GM12878 (cell line): ENCODE data around the gene RPRD2. TPM values are rescaled to one million over a fixed set of nuclear protein-coding genes. Genes with fewer than 3 reads are reported as not detected.

Experiments used
- ATAC-seq: fragments of 200-7000 bp; cut with Tn5 transposase; 3 replicates; pipeline ENCODE4 v1.9.1; 2020; ENCODE audit warnings: mild to moderate bottlenecking, moderate library complexity
- BruUV-seq: library from RNA; stranded (reverse); fragments of 400-500 nt; replicated peaks from 2 replicates; lab custom pipeline; 2021; lab: Mats Ljungman, UMichigan
- CTCF ChIA-PET: fragments of 300-600 bp; sonication (Branson Sonifier 250); formaldehyde crosslinking; extraction: SDS; loops from one replicate; lab custom pipeline; 2021; ENCODE audit warnings: inconsistent platforms; lab: Yijun Ruan, JAX
- POLR2A ChIA-PET: fragments of 350-600 bp; formaldehyde crosslinking; extraction: SDS; loops from one replicate; lab custom pipeline; 2021; ENCODE audit warnings: inconsistent platforms; lab: Charles Lee
- RAD21 ChIA-PET: fragments of 300-600 bp; sonication (Branson Sonifier 250); formaldehyde crosslinking; loops from one replicate; lab custom pipeline; 2023; ENCODE audit warnings: antibody characterized with exemption; ENCODE audit not compliant: unreplicated experiment; lab: Charles Lee
- SMC1A ChIA-PET: fragments of 300-600 bp; sonication (Branson Sonifier 250); formaldehyde crosslinking; loops from one replicate; lab custom pipeline; 2023; ENCODE audit not compliant: unreplicated experiment, uncharacterized antibody; lab: Charles Lee
- DNase-seq: peaks from one replicate; pipeline ENCODE4 v3.0.0-alpha.2; 2011; ENCODE audit warnings: low read depth, low spot score
- FAIRE-seq: peaks from 3 replicates; lab custom pipeline; 2011; peaks lifted over from hg19 to GRCh38; lab: Jason Lieb, UNC
- H2AFZ ChIP-seq: 2 replicates; pipeline ENCODE4 v1.6.0; 2011; ENCODE audit warnings: low read depth, low read length, control low read depth; ENCODE audit not compliant: control insufficient read depth
- H3K27ac ChIP-seq: 2 replicates; pipeline ENCODE4 v1.5.1; 2011; ENCODE audit warnings: control low read depth; ENCODE audit not compliant: control insufficient read depth, insufficient read depth
- H3K27me3 ChIP-seq, 2 experiments: replicated peaks in 1 of 2; 2 replicates each; pipeline versions ENCODE4 v1.6.0 to v1.6.1; 2011; ENCODE audit warnings: low read length in 1 of 2; ENCODE audit not compliant: control insufficient read depth in 2 of 2, insufficient read depth in 2 of 2
- H3K36me3 ChIP-seq, 2 experiments: 2 replicates each; pipeline ENCODE4 v1.5.1; 2011; ENCODE audit warnings: low read length in 1 of 2; ENCODE audit not compliant: control insufficient read depth in 2 of 2, insufficient read depth in 2 of 2
- H3K4me1 ChIP-seq: 2 replicates; pipeline ENCODE4 v1.6.1; 2011; ENCODE audit warnings: mild to moderate bottlenecking, low read length, moderate library complexity, mixed read lengths; ENCODE audit not compliant: control insufficient read depth, insufficient read depth
- H3K4me2 ChIP-seq: 2 replicates; pipeline ENCODE4 v1.6.0; 2011; ENCODE audit warnings: control low read depth; ENCODE audit not compliant: control insufficient read depth, insufficient read depth
- H3K4me3 ChIP-seq: fragments of 200-600 bp; sonication (generic); 2 replicates; pipeline ENCODE4 v1.5.1; 2016
- H3K79me2 ChIP-seq: 2 replicates; pipeline ENCODE4 v1.6.0; 2011; ENCODE audit warnings: low read length; ENCODE audit not compliant: control insufficient read depth, insufficient read depth
- H3K9ac ChIP-seq: 2 replicates; pipeline ENCODE4 v1.8.0; 2011; ENCODE audit warnings: low read length, control low read depth, mixed read lengths; ENCODE audit not compliant: control insufficient read depth, insufficient read depth
- H3K9me3 ChIP-seq: replicated peaks from 3 replicates; pipeline ENCODE4 v1.5.1; 2011; ENCODE audit warnings: mild to moderate bottlenecking, low read length; ENCODE audit not compliant: control insufficient read depth, insufficient read depth
- H4K20me1 ChIP-seq: 2 replicates; pipeline ENCODE4 v1.6.0; 2011; ENCODE audit not compliant: control insufficient read depth, insufficient read depth
- EZH2 ChIP-seq: IDR thresholded peaks from 2 replicates; pipeline ENCODE4 v1.6.1; 2012; ENCODE audit warnings: low read depth, mild to moderate bottlenecking, control low read depth, inconsistent platforms, low read length, borderline replicate concordance; ENCODE audit not compliant: control insufficient read depth
- FOXK2 ChIP-seq: fragments of 450-650 bp; IDR thresholded peaks from 2 replicates; pipeline ENCODE4 v1.6.1; 2017; ENCODE audit warnings: mild to moderate bottlenecking, moderate library complexity
- GATAD2B ChIP-seq: fragments of 450-650 bp; conservative IDR thresholded peaks from 2 replicates; pipeline ENCODE4 v1.6.1; 2017; ENCODE audit warnings: low read depth, mild to moderate bottlenecking, moderate library complexity
- HDGF ChIP-seq: fragments of 450-650 bp; IDR thresholded peaks from 2 replicates; pipeline ENCODE4 v1.6.1; 2016; ENCODE audit warnings: antibody characterized with exemption
- RAD51 ChIP-seq: fragments of 450-650 bp; IDR thresholded peaks from 2 replicates; pipeline ENCODE4 v1.6.1; 2016; ENCODE audit warnings: moderate library complexity, mild to moderate bottlenecking, inconsistent platforms
- TCF12 ChIP-seq: IDR thresholded peaks from 2 replicates; pipeline ENCODE4 v1.6.1; 2011; ENCODE audit warnings: low read depth, mild to moderate bottlenecking, low read length
- in situ Hi-C: fragments of 300-500 bp; cut with MboI; formaldehyde crosslinking; loops from 9 replicates; pipeline ENCODE4 v1.14.3; 2018; ENCODE audit warnings: mixed read lengths
- intact Hi-C: fragments of 100-400 bp; cut with micrococcal nuclease; formaldehyde crosslinking; loops from one replicate; pipeline ENCODE4 v1.14.2; 2022; ENCODE audit not compliant: unreplicated experiment
- polyA plus RNA-seq, 11 experiments: library from polyadenylated mRNA; depleted of rRNA in 4 of 11; unstranded in 6 of 11; stranded (reverse) in 5 of 11; fragments of >200 nt; fragmentation: Nextera tagmentation in 4 of 11; fragmentation: Illumina TruSeq in 1 of 11; extraction: Ambion mirVana in 4 of 11; extraction: Trizol in 1 of 11; gene quantifications; 1 replicate in 1 of 11; 2 replicates in 10 of 11; pipeline versions ENCODE4 v1.2.1 to v1.2.3, GENCODE V29; 2011 to 2016; ENCODE audit warnings: inconsistent platforms in 2 of 11, missing spikeins in 2 of 11, low read depth in 1 of 11
- total RNA-seq, 4 experiments: library from RNA; depleted of rRNA in 3 of 4; stranded (reverse); fragments of >200 nt in 3 of 4; fragmentation: Illumina TruSeq in 1 of 4; extraction: Trizol in 1 of 4; gene quantifications; 2 replicates each; pipeline versions ENCODE4 v1.2.1 to v1.2.3, GENCODE V29; 2013 to 2021
- TF ChIP-seq, protein P1 (sequence below): IDR thresholded peaks from 2 replicates; pipeline ENCODE4 v1.6.1; 2011; ENCODE audit warnings: borderline replicate concordance, low read depth, mild to moderate bottlenecking, moderate library complexity, low read length; ENCODE audit not compliant: insufficient read depth, poor library complexity, severe bottlenecking

The RPRD2 gene
- total and polyA plus RNA-seq, 10 of the 15 experiments (the other 5 are each of a cell fraction or from before 2014, with no cell fraction given): 1.9 to 24.8 (median 13.3) TPM

DNA sequence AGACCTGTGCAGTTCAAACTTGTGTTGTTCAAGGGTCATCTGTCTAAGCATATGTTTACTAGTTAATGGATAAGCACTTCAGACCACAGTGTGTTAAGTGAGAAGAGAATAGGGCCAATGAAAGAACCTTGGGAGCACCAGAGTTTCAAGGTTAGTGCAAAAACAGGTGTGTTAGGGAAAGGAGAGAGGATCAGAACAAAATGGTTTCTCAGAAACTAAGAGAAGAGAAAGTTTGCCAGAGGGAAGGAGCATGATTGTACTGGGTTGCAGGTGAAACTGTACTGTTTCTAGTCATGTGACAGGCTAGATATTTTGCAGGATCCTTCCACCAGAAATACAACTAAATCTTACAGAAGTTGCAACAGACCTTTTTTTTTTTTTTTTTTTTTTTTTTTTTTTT, 23.3 kb downstream of the RPRD2 start:
- Histone ChIP-seq H3K27me3 (no peaks in the 10 kb centered on the region), H3K36me3 (peaks cover 0 to 2% of the 10 kb centered on the region in 2 experiments; a peak in 1 of 4 replicates), H3K4me2 (peak overlapping the region; percentile 61; the same call in 1 of the 2 replicates), H3K4me3 (no peak overlapping the region), H3K9me3 (no peaks in the 10 kb centered on the region), H2AFZ (no peak overlapping the region), H3K79me2 (peaks cover 66% of the 10 kb centered on the region), H3K4me1 (peaks cover 10% of the 10 kb centered on the region), H3K27ac (no peak overlapping the region), H4K20me1 (no peaks in the 10 kb centered on the region), H3K9ac (no peak overlapping the region)
- intact Hi-C loops (no loop called here), in situ Hi-C loops (no loop called here)
- no peak for FAIRE-seq
- ChIA-PET SMC1A (interaction anchor here (1.0 to 2.9 kb wide), 2 partner anchors 13 to 14 kb away, joined by 3 to 12 read pairs; no protein-coding TSS in a partner anchor), CTCF (no interaction called here), RAD21 (no interaction called here), POLR2A (no interaction called here)
- ATAC-seq: peak; percentile 60
- DNase-seq: no peak
- TF ChIP-seq TCF12: no peak
- no peak for TF ChIP-seq FOXK2
- no peak for TF ChIP-seq EZH2
- no peak for TF ChIP-seq HDGF
- TF ChIP-seq, protein P1, sequence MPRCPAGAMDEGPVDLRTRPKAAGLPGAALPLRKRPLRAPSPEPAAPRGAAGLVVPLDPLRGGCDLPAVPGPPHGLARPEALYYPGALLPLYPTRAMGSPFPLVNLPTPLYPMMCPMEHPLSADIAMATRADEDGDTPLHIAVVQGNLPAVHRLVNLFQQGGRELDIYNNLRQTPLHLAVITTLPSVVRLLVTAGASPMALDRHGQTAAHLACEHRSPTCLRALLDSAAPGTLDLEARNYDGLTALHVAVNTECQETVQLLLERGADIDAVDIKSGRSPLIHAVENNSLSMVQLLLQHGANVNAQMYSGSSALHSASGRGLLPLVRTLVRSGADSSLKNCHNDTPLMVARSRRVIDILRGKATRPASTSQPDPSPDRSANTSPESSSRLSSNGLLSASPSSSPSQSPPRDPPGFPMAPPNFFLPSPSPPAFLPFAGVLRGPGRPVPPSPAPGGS: no peak
- TF ChIP-seq GATAD2B: no peak
- TF ChIP-seq RAD51: peak; percentile 53
- no TSS peak for BruUV-seq
